ENCODE measurements around the gene OR4D11.
A peak's percentile ranks its signal among the peaks of the same experiment; 100 is the strongest.
"Not testable (repeated sequence)": the region's sequence is repeated elsewhere in the genome, so short reads cannot be mapped to it uniquely, and the experiment has no call there.

Gene OR4D11

GRCh38 chr11:59503276-59503675, at the start of gene OR4D11:
Gene OR4D11, plus strand, starts transcription at chr11:59503576. Its CDS starts 0 bp downstream, at chr11:59503576.
- no peak for DNase-seq (ENCODE audit: low read depth)

- DNase-seq (ENCODE audit: low read depth) = no peak
These were observed 46.7 kb upstream of the OR4D11 start, which contains the start of gene OR4D6 for GRCh38 chr11:59456661-59457060. Gene OR4D6, plus strand, starts transcription at chr11:59456961. Its CDS starts 0 bp downstream, at chr11:59456961.

- DNase-seq (ENCODE audit: low read depth) = no peak
These were observed 43.5 kb upstream of the OR4D11 start for GRCh38 chr11:59459916-59460315.

GRCh38 chr11:59463190-59463641, 40.2 kb upstream of the OR4D11 start:
- peak; percentile 23 for DNase-seq (ENCODE audit: low read depth)

GRCh38 chr11:59473015-59473414, 30.4 kb upstream of the OR4D11 start, which contains the start of gene OR4D10:
Gene OR4D10, plus strand, starts transcription at chr11:59473315. Its CDS starts 4,115 bp downstream, at chr11:59477430.
- no peak for DNase-seq (ENCODE audit: low read depth)

GRCh38 chr11:59475176-59475575, 28.2 kb upstream of the OR4D11 start:
- DNase-seq (ENCODE audit: low read depth) = no peak

- no peak for DNase-seq (ENCODE audit: low read depth)
These were observed 23.5 kb upstream of the OR4D11 start for GRCh38 chr11:59479906-59480305.

GRCh38 chr11:59480359-59480758, 23.0 kb upstream of the OR4D11 start:
- DNase-seq (ENCODE audit: low read depth) = no peak

GRCh38 chr11:59501931-59502330, 1.4 kb upstream of the OR4D11 start:
- no peak for DNase-seq (ENCODE audit: low read depth)

- no peak for DNase-seq (ENCODE audit: low read depth)
These were observed 7.7 kb downstream of the OR4D11 start, which contains the start of gene OR4D9 for GRCh38 chr11:59510941-59511589. Gene OR4D9, plus strand, starts transcription at chr11:59511539. Its CDS starts 3,374 bp downstream, at chr11:59514913.

GRCh38 chr11:59511675-59512074, 8.3 kb downstream of the OR4D11 start:
- DNase-seq (ENCODE audit: low read depth) = no peak

- DNase-seq (ENCODE audit: low read depth) = not testable (repeated sequence)
These were observed 16.8 kb downstream of the OR4D11 start for GRCh38 chr11:59520139-59520538.

- DNase-seq (ENCODE audit: low read depth) = no peak
These were observed 17.4 kb downstream of the OR4D11 start for GRCh38 chr11:59520741-59521140.

- DNase-seq (ENCODE audit: low read depth) = no peak
These were observed 20.2 kb downstream of the OR4D11 start for GRCh38 chr11:59523541-59523940.

- no peak for DNase-seq (ENCODE audit: low read depth)
These were observed 25.3 kb downstream of the OR4D11 start for GRCh38 chr11:59528711-59529110.

- DNase-seq (ENCODE audit: low read depth) = no peak
These were observed 29.2 kb downstream of the OR4D11 start for GRCh38 chr11:59532620-59533019.

GRCh38 chr11:59534676-59535075, 31.3 kb downstream of the OR4D11 start:
- no peak for DNase-seq (ENCODE audit: low read depth)

GRCh38 chr11:59542142-59542810, 38.9 kb downstream of the OR4D11 start:
- no peak for DNase-seq (ENCODE audit: low read depth)

GRCh38 chr11:59543713-59544112, 40.3 kb downstream of the OR4D11 start:
- not testable (repeated sequence) for DNase-seq (ENCODE audit: low read depth)

- no peak for DNase-seq (ENCODE audit: low read depth)
These were observed 41.4 kb downstream of the OR4D11 start for GRCh38 chr11:59544869-59545178.

GRCh38 chr11:59545179-59546020, 42.0 kb downstream of the OR4D11 start:
- no peak for DNase-seq (ENCODE audit: low read depth)

GRCh38 chr11:59547605-59548308, 44.4 kb downstream of the OR4D11 start:
- DNase-seq (ENCODE audit: low read depth) = not testable (repeated sequence)

All from stromal cell of bone marrow (primary cell).